Loucy (cell line): Measurements from ENCODE around the gene MCM10.

Experiments
- H2AFZ ChIP-seq: fragments of 200-600 bp; sonication (generic); 2 replicates; pipeline ENCODE4 v1.6.0; 2016; ENCODE audit warnings: antibody characterized with exemption, mild to moderate bottlenecking, low read length, moderate library complexity
- H3F3A ChIP-seq: fragments of 200-600 bp; 2 replicates; pipeline ENCODE4 v1.6.0; 2016; ENCODE audit warnings: antibody characterized with exemption, low read depth, mild to moderate bottlenecking
- H3K27me3 ChIP-seq: fragments of 200-600 bp; sonication (generic); 2 replicates; pipeline ENCODE4 v1.6.1; 2014; ENCODE audit warnings: low read length, mild to moderate bottlenecking; ENCODE audit not compliant: insufficient read depth, poor library complexity, severe bottlenecking
- H3K36me3 ChIP-seq: fragments of 200-600 bp; sonication (generic); 2 replicates; pipeline ENCODE4 v1.6.1; 2016; ENCODE audit warnings: low read length; ENCODE audit not compliant: insufficient read depth
- H3K4me1 ChIP-seq: fragments of 200-600 bp; sonication (generic); 2 replicates; pipeline ENCODE4 v1.5.1; 2014; ENCODE audit warnings: low read length, mild to moderate bottlenecking; ENCODE audit not compliant: insufficient read depth, poor library complexity, severe bottlenecking
- H3K4me2 ChIP-seq: fragments of 200-600 bp; sonication (generic); 2 replicates; pipeline ENCODE4 v1.6.0; 2014; ENCODE audit warnings: antibody characterized with exemption, low read length, low read depth, mild to moderate bottlenecking; ENCODE audit not compliant: poor library complexity, severe bottlenecking
- H3K4me3 ChIP-seq: fragments of 200-600 bp; sonication (generic); 2 replicates; pipeline ENCODE4 v1.5.1; 2014; ENCODE audit warnings: low read length, mild to moderate bottlenecking, mixed read lengths; ENCODE audit not compliant: poor library complexity, severe bottlenecking
- H3K79me2 ChIP-seq: fragments of 200-600 bp; sonication (generic); 2 replicates; pipeline ENCODE4 v1.6.1; 2014; ENCODE audit warnings: low read length; ENCODE audit not compliant: insufficient read depth
- H3K9ac ChIP-seq: fragments of 200-600 bp; sonication (generic); 2 replicates; pipeline ENCODE4 v1.6.0; 2014; ENCODE audit warnings: mild to moderate bottlenecking, low read depth, low read length, moderate library complexity; ENCODE audit not compliant: poor library complexity, severe bottlenecking
- H3K9me2 ChIP-seq: fragments of 200-600 bp; sonication (generic); replicated peaks from 2 replicates; pipeline ENCODE4 v1.6.1; 2016; ENCODE audit warnings: low read depth, low read length, mixed read lengths
- H3K9me3 ChIP-seq: fragments of 200-600 bp; sonication (generic); 2 replicates; pipeline ENCODE4 v1.6.1; 2014; ENCODE audit warnings: mild to moderate bottlenecking, antibody characterized with exemption, low read length, low read depth; ENCODE audit not compliant: insufficient read depth
- H4K20me1 ChIP-seq: fragments of 200-600 bp; sonication (generic); 2 replicates; pipeline ENCODE4 v1.6.0; 2014; ENCODE audit warnings: antibody characterized with exemption, low read length, mild to moderate bottlenecking; ENCODE audit not compliant: insufficient read depth, poor library complexity, severe bottlenecking
- EZH2phosphoT487 ChIP-seq: fragments of 200-600 bp; IDR thresholded peaks from 2 replicates; pipeline ENCODE4 v1.6.1; 2018; ENCODE audit warnings: antibody characterized with exemption, mild to moderate bottlenecking, moderate library complexity, borderline replicate concordance
- TF ChIP-seq, protein P1 (sequence below): fragments of 200-600 bp; sonication (generic); conservative IDR thresholded peaks from 2 replicates; pipeline ENCODE4 v1.5.1; 2014; ENCODE audit warnings: mild to moderate bottlenecking, antibody characterized with exemption, low read length

The MCM10 gene

DNA sequence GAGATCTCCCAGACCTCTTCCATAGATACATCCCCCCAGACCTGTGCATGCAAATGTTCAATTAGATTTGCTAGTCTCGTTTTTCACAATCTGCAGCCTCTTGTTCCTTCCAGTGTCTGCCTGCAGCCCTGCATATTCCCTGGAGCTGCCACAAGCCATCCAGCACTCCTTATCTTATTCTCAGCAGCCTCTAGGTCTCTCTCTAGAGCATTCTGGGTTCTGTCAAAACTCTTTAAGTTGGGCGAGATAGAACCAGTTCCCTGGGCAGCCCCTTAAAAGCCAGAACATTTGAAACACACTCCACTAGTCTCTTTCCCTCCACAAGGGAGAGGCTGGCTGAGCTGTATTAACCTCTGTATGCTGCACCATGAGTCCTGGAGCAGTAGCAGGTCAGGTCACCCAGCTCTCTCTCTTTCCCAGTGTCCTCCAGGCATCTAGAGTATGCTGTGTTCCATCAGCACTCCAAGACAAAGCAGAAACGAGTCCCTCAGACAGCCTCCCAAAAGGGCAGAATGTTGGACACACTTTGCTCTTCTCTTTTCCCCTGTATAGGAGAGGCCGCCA, 20.6 kb upstream of the MCM10 start:
- H3K4me3 ChIP-seq = no peak overlapping the region
- peaks cover 4% of the 10 kb centered on the region; the same call in 1 of the 2 replicates for H3K36me3 ChIP-seq
- no peak for TF ChIP-seq EZH2phosphoT487
- TF ChIP-seq, protein P1, sequence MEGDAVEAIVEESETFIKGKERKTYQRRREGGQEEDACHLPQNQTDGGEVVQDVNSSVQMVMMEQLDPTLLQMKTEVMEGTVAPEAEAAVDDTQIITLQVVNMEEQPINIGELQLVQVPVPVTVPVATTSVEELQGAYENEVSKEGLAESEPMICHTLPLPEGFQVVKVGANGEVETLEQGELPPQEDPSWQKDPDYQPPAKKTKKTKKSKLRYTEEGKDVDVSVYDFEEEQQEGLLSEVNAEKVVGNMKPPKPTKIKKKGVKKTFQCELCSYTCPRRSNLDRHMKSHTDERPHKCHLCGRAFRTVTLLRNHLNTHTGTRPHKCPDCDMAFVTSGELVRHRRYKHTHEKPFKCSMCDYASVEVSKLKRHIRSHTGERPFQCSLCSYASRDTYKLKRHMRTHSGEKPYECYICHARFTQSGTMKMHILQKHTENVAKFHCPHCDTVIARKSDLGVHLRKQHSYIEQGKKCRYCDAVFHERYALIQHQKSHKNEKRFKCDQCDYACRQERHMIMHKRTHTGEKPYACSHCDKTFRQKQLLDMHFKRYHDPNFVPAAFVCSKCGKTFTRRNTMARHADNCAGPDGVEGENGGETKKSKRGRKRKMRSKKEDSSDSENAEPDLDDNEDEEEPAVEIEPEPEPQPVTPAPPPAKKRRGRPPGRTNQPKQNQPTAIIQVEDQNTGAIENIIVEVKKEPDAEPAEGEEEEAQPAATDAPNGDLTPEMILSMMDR = no peak
- no peaks in the 10 kb centered on the region for H3K27me3 ChIP-seq
- no peaks in the 10 kb centered on the region for H4K20me1 ChIP-seq
- H3K79me2 ChIP-seq = no peaks in the 10 kb centered on the region
- no peak overlapping the region for H3K9ac ChIP-seq
- H3K9me3 ChIP-seq = no peaks in the 10 kb centered on the region
- no peaks in the 10 kb centered on the region for H3K9me2 ChIP-seq
- H3F3A ChIP-seq = no peaks in the 10 kb centered on the region
- no peak overlapping the region for H2AFZ ChIP-seq
- no peaks in the 10 kb centered on the region for H3K4me1 ChIP-seq
- no peak overlapping the region for H3K4me2 ChIP-seq

DNA sequence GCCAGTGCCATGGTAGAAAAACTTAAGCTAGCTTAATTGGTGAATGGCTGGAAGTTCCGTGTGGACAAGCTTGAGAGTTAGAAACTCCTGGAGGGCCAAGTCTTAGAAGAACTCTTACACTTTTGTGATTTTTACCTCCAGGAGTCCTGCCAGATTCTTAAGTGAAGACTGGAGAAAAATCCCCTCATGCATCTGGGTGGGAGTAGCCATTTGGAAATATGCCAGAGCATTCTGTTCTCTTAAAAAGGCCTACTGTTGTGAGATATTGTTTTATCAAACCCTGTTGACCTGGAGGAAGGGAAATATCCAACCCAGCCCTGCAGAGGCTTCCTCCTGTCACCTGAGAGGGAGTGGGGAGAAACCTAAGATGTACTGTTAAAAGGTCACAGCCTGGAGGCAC, 17.6 kb upstream of the MCM10 start:
- H3K79me2 ChIP-seq = no peaks in the 10 kb centered on the region
- H3K27me3 ChIP-seq = no peaks in the 10 kb centered on the region
- H3K9ac ChIP-seq = no peak overlapping the region
- H3K36me3 ChIP-seq = no peaks in the 10 kb centered on the region
- no peaks in the 10 kb centered on the region for H3K9me3 ChIP-seq
- no peak overlapping the region for H3K4me2 ChIP-seq
- no peaks in the 10 kb centered on the region for H4K20me1 ChIP-seq
- no peaks in the 10 kb centered on the region for H3F3A ChIP-seq
- TF ChIP-seq EZH2phosphoT487 = no peak
- TF ChIP-seq, protein P1 = no peak
- H3K4me1 ChIP-seq = no peaks in the 10 kb centered on the region
- no peaks in the 10 kb centered on the region for H3K9me2 ChIP-seq
- no peak overlapping the region for H2AFZ ChIP-seq
- no peak overlapping the region for H3K4me3 ChIP-seq

DNA sequence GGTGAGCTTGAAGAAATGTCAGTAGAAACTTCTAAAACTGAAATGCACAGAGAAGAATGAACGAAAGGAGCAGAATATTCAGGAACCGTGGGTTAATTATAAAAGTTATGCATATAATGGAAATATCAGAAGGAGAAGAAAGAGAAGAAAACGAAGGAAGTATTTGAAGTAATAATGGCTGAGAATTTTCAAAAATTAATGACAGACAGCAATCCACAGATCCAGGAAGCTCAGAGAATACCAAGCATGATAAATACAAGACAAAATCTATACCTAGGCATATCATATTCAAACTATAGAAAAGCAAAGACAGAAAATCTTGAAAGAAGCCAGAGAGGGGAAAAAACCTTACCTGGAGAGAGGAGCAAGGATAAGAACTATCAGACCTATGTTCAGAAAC, 16.5 kb upstream of the MCM10 start:
- TF ChIP-seq, protein P1 = no peak
- no peak for TF ChIP-seq EZH2phosphoT487
- H3K9me3 ChIP-seq = no peaks in the 10 kb centered on the region
- no peaks in the 10 kb centered on the region for H3F3A ChIP-seq
- no peak overlapping the region for H3K4me3 ChIP-seq
- no peaks in the 10 kb centered on the region for H4K20me1 ChIP-seq
- no peaks in the 10 kb centered on the region for H3K36me3 ChIP-seq
- H3K4me2 ChIP-seq = no peak overlapping the region
- H3K9ac ChIP-seq = no peak overlapping the region
- H3K4me1 ChIP-seq = no peaks in the 10 kb centered on the region
- H3K79me2 ChIP-seq = no peaks in the 10 kb centered on the region
- no peaks in the 10 kb centered on the region for H3K9me2 ChIP-seq
- H3K27me3 ChIP-seq = no peaks in the 10 kb centered on the region
- no peak overlapping the region for H2AFZ ChIP-seq
